Stimulated activated CD4-positive, alpha-beta T cell treated with anti-CD3 and anti-CD28 coated beads, Interleukin-15, amount 100 ng/mL, for 24 hours (primary cell): Measurements from ENCODE around the gene CA6.
"Not testable (repeated sequence)": the region's sequence is repeated elsewhere in the genome, so short reads cannot be mapped to it uniquely, and the experiment has no call there.

Experiments
- DNase-seq: peaks from one replicate; pipeline ENCODE4 v3.0.0-alpha.2; 2020

Gene CA6

GRCh38 chr1:8945568-8945967, at the start of gene CA6:
Gene CA6, plus strand, starts transcription at chr1:8945868. Its CDS starts 19 bp downstream, at chr1:8945887.
- no peak for DNase-seq

- not testable (repeated sequence) for DNase-seq
Measured at GRCh38 chr1:8896775-8897174, 48.9 kb upstream of the CA6 start.

DNA sequence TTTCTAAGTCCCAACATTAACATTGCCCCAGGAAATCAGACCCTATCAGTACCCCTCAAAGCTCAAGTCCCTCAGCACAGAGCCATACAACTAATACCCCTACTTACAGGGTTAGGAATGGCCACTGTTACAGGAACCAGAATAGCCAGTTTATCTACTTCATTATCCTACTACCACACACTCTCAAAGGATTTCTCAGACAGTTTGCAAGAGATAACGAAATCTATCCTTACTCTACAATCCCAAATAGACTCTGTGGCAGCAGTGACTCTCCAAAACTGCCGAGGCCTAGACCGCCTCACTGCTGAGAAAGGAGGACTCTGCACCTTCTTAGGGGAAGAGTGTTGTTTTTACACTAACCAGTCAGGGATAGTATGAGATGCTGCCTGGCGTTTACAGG, 48.2 kb upstream of the CA6 start:
- not testable (repeated sequence) for DNase-seq

GRCh38 chr1:8898418-8898817, 47.2 kb upstream of the CA6 start:
- DNase-seq: not testable (repeated sequence)

- no peak for DNase-seq
Measured at GRCh38 chr1:8899046-8899445, 46.6 kb upstream of the CA6 start.

GRCh38 chr1:8900684-8901083, 45.0 kb upstream of the CA6 start:
- DNase-seq: not testable (repeated sequence)

DNA sequence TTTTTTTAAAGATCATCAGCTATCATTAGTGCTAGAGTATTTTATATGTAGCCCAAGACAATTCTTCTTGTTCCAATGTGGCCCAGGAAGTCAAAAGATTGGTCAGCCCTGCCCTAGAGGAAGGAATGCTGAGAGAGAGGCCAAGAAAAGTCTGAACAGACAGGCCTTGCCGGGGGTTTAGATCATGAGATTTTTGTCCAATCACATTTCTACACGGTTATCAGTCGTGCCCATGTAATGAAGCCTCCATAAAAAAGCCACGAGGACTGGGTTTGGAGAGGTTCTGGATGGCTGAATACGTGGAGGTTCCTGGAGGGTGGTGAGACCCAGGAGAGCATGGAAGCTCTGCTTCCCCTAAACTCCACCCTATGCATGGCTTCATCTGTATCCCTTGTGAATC, 42.9 kb upstream of the CA6 start:
- no peak for DNase-seq

DNA sequence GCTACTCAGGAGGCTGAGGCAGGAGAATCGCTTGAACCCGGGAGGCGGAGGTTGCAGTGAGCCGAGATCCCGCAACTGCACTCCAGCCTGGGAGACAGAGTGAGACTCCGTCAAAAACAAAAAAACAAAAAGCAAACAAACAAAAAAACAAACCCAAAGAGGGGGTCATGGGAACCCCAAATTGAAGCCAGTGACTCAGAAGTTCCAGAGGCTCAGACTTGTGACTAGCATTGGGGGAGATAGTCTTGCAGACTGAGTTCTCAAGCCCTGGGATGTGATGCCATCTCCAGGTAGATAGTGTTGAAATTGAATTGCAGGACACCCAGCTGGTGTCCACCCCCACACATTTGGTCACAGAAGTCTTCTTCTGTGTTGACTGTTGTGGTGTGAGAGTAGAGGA, 42.3 kb upstream of the CA6 start:
- DNase-seq: peak; percentile 17

- no peak for DNase-seq
Measured at GRCh38 chr1:8903908-8904650, 41.6 kb upstream of the CA6 start.

GRCh38 chr1:8905582-8906191, 40.0 kb upstream of the CA6 start:
- DNase-seq: no peak

DNA sequence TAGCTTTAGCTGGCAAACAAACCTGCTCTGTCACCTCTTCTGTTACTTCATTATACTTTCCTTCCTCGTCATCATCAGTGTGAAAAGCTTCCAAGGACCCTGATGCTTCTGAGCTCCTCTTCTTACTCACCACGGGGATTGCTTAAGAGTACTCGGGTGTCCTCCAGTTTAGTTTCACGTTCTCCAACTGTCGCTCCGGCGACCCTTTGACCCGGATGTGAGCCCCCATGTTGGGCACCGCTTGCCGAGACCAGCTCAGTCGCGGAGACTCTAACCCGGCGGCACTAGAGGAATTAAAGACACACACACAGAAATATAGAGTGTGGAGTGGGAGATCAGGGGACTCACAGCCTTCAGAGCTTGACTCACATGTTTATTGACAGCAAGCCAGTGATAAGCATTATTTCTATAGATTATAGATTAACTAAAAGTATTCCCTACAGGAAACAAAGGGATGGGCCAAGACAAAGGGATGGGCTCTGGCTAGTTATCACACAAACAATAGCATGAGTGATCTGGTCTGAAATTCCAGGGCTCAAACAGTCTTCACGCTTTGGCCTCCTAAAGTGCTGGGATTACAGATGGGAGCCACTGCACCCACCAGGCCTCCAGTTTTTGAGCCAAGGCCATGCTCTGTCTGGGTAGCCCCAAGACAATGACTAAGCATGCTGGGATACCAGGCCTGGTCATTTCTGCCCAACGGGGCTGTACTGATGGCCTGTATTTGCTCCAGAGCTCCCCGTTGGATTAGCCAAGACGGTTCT, 37.1 kb upstream of the CA6 start:
- no peak for DNase-seq

- DNase-seq: no peak
Measured at GRCh38 chr1:8910331-8910730, 35.3 kb upstream of the CA6 start.

GRCh38 chr1:8910914-8911313, 34.8 kb upstream of the CA6 start:
- no peak for DNase-seq

DNA sequence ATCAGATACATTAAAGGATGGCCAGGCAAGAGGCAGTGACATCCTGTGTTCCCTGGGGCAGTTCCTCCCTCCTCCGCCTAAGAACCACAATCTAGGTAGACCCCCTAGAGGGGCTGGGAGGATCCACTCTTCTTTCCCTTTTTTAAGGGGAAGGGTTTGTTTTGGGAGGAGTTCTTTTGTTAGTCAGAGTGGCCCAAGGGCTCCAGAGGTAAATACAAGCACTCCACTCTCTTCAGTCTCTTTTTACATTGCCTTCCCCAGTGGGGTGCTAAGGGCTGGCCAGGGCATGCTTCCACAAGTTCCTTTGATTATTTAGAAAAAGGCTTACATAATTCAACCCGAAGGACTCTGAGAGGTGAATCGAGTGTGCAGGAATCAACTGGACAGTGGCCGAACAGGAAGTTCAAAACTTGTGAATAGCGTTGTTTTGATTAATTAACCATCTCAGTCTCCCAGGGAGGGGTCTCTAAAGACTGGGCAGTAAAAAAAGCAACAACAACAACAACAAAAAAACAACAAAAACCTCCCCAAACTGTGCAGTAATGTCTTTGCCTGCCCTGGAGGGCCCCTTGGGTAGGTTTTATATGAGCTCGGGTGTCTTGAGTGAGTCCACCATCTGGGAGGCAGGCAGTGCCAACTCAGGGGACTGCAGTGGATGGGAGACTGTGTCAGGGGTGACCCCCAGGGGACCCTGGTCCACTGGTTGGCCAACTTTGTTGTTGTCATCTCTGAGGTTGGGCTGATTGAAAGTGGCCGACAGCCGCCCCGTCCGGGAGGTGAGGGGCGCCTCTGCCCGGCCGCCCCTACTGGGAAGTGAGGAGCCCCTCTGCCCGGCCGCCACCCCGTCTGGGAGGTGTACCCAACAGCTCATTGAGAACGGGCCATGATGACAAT, 34.0 kb upstream of the CA6 start:
- no peak for DNase-seq

DNA sequence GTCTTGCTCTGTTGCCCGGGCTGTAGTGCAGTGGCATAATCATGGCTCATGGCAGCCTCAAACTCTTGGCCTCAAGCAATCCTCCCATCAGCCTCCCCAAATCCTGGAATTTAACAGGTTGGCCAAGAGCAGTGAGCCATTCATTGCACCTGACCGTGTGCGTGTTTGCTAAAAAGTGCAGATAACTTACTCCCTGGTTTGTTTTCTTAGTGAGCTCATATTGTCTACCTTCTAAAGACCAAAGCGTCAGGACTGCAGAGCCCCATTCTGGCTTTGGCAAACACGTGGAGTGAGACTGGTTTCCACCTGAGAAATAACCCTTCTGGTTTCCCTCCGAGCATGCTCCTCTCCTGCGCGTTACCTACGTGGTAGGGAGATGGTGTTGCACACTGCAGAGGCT, 32.2 kb upstream of the CA6 start:
- no peak for DNase-seq

- no peak for DNase-seq
Measured at GRCh38 chr1:8914466-8914865, 31.2 kb upstream of the CA6 start.

GRCh38 chr1:8915446-8915845, 30.2 kb upstream of the CA6 start:
- no peak for DNase-seq

- DNase-seq: not testable (repeated sequence)
Measured at GRCh38 chr1:8917536-8917935, 28.1 kb upstream of the CA6 start.

DNA sequence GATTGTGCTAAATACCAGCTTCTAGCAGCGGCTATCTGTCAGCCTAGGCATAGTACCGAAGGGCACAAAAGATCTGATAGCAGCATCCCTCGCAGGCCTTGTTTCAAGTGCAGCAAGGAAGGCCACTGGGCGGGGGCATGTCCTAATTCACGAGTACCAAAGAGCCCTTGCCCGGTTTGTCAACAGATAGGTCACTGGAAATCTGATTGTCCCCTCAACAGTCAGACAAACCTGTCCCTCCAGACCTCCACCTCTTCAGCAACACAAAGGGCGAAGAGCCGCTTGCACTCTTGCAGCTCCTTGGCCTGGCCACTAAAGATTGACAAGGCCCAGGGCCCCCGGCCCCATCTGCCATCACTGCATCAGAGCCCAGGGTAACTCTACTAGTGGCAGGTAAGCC, 22.7 kb upstream of the CA6 start:
- DNase-seq: no peak

DNA sequence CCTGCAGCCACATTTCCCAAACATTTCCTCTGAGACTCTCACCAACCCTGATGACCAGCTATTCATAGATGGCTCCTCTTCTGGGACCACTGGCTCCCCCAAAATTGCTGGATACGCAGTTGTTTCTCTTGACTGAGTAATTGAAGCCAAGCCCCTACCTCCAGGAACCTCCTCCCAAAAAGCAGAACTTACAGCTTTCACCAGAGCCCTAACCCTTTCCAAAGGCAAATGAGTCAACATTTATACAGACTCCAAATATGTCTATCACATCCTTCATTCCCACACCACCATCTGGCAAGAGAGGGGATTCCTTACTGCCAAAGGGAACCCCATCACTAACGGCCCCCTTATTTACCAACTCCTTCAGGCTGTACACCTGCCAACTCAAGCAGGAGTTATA, 20.3 kb upstream of the CA6 start:
- no peak for DNase-seq

GRCh38 chr1:8925960-8926359, 19.7 kb upstream of the CA6 start:
- DNase-seq: no peak

DNA sequence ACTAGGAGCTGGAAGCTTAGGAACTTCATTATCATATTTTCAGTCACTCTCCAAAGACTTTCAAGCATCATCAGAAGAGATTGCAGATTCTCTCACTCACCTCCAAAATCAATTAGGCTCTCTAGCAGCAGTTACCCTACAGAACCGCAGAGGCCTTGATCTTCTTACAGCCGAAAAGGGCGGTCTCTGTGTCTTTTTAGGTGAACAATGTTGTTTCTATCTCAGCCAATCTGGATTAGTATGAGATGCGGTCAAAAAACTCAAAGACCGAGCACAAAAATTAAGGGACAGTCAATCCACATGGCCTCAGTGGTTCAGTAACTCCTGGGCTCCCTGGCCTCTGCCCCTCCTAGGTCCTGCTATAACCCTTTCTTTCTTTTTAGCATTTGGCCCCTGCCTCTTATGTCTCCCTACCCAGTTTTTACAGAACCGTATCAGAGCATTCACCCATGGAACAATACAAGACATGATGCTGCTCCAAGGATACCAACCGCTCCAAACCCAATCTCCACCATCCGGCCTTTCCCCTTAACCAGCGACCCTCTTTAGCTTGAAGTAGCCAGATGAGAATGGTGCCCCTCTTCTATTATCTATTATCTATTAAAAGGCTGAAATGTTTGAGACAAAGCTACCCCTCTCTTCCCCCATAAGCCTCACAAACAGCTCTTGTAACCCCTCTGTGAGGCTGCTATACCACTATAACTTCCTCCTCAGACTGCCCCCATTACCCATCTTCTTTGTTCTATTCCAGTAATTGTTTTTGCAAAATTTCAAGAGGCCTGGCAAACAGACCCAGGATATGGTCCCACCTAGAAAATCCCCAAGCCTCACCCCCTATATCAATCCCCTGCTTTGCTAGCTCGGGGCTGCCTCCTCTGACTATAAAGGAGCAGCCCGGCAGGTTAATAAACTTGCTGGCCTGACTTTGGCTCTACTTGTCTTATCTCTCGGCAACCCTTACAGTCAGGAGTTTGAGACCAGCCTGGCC, 18.7 kb upstream of the CA6 start:
- DNase-seq: no peak
